Effector CD4-positive, alpha-beta T cell (primary cell): ENCODE results near the gene MESP1.

ENCODE experiments used
- DNase-seq: peaks from one replicate; pipeline ENCODE4 v3.0.0-alpha.2; 2020

MESP1 gene

GRCh38 chr15:89707577-89707976, 43.5 kb downstream of the MESP1 start:
- DNase-seq, result no peak

- no peak for DNase-seq
Measured at GRCh38 chr15:89704411-89704810, 46.6 kb downstream of the MESP1 start.
